Limb (tissue), 2 donors: ENCODE measurements around the gene ADGRL1.
"Not testable (repeated sequence)": the region's sequence is repeated elsewhere in the genome, so short reads cannot be mapped to it uniquely, and the experiment has no call there.

Experiments used
- DNase-seq, 2 donors: peaks; one replicate each; pipeline ENCODE4 v3.0.0-alpha.2; 2016; ENCODE audit errors: extremely low spot score in 2 of 2

ADGRL1 gene

GRCh38 chr19:14218620-14219330, 12.8 kb upstream of the ADGRL1 start:
- no peak for DNase-seq

DNA sequence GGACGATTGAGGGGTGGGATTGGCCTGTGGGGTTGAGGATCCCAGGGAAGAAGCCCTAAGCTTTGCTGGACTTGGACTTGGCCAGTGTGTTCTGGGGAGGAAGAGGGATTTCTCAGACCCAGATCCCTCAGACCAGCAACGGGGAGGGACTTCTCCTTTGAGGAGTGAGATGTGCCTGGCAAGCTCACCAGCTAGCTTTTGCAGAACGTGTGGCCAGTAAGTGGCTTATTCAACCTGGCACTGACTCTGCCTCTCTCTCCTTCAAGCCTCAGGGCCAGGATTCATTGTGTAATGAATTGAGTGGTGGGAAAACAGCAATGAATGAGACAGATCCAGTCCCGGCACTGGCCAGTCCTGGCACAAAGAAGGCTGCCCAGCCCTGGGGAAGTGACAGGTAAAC, 11.9 kb upstream of the ADGRL1 start:
- DNase-seq: not testable (repeated sequence)

- DNase-seq: no peak
These were observed 8.6 kb upstream of the ADGRL1 start for GRCh38 chr19:14214580-14214979.

DNA sequence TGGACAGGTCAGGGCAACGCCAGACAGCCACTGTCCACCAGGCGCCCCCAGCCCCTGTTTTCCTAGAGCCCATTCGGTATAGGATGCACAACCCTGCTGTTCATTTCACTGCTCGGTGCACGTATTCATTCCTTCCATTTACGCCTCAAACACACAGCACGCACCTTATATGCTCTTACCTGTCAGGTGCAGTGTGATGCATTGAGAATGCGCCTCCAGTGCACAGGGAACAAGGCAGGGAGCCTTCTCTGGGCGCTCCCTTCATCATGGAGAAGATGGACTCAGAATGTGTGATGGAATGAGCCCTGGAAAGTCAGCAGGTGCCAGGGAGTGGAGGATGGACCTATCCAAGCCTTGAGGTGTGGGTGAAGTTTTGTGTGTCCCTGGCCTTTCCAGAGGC, 4.2 kb upstream of the ADGRL1 start:
- DNase-seq: not testable (repeated sequence)

DNA sequence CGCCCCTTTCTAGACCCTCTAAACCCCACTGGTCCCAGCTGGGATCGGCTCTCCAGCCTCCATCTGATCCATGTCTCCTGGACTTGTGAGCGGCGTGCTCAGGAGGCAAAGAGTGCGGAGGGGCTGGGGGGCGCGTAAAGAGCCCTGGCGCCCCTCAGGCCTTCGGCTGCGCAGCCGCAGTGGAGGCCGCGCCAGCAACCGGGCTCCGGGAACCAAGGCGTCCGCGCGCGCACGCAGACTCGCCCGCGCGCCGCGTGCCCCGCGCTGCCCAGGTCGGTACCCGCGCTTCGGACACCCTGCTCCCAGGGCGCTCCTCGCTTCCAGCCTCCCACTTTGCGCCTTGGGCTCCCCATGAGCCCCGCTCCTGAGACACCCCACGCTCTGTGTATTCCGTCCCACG, 3.4 kb upstream of the ADGRL1 start:
- DNase-seq: peak in 1 of 2 donors; percentile 71

DNA sequence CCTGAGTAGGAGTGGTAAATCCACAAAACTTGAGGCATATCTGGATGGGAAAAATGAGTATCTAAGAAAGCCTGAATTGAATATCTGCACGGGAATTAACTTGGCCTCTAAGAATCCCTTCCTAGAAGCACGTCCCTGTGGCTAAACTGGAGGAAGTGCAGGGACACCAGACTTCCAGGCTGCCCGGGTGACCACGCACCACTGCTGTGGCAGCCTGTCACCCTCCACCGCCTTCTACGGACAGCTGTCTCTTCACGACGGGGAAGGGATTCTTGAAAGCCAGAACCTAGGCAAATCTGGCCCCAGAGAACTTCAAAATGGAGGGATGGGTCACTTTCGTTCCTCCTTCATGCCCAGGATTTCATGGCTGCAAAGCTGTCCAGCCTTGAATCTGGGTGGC, 2.5 kb upstream of the ADGRL1 start:
- DNase-seq: not testable (repeated sequence)

GRCh38 chr19:14207796-14208195, 1.8 kb upstream of the ADGRL1 start:
- peak in 1 of 2 donors; percentile 71 for DNase-seq

DNA sequence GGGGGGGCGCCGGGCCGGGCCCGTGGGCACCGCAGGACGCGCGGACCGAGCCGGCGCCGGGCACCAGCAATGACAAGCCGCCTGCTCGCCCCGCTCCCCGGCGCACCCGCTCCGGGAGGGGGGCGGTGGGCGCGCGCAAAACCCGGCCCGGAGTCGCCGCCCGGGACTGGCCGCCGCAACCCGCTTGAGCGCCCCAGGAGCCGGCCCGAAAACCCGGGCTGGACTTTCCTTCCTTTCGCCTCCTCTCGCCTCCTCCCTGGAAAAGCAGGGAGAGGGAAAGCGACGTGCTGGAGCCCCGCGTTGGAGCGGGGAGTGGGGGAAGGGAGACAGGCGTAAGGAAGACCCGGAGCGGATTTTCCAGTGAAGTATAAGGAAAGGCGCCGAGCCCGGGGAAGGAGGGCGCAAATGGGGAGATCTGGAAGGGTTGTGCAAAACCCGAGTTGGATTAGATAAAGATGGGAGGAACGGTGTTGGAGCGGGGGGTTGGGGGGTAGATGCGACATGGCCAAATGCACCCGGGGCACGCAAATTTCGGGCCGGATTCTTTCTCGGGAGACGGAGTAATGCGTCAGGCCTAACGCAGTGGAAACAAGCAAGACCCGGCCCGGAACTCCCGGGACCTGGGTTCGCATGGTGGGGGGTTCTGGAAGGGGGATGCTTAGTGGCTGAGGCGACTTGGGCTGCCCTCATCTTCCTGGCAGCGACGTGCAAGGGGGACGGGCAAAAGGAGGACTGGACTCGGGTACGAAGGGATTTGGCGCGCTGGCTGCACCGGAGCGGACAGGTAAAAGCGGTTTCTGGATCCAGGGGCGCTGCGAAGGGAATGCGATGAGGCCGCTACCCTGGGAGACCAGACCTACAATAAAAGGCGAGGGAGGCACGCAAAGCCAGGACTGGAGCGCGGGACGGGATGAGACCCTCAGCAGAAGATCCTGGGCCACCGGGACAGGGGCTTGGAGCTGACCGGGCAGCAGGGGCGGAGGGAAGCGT, 1.1 kb upstream of the ADGRL1 start:
- DNase-seq: peak; percentile 95 to 100

- peak in 1 of 2 donors; percentile 65 for DNase-seq
These were observed 339 bp upstream of the ADGRL1 start for GRCh38 chr19:14206308-14206707.

DNA sequence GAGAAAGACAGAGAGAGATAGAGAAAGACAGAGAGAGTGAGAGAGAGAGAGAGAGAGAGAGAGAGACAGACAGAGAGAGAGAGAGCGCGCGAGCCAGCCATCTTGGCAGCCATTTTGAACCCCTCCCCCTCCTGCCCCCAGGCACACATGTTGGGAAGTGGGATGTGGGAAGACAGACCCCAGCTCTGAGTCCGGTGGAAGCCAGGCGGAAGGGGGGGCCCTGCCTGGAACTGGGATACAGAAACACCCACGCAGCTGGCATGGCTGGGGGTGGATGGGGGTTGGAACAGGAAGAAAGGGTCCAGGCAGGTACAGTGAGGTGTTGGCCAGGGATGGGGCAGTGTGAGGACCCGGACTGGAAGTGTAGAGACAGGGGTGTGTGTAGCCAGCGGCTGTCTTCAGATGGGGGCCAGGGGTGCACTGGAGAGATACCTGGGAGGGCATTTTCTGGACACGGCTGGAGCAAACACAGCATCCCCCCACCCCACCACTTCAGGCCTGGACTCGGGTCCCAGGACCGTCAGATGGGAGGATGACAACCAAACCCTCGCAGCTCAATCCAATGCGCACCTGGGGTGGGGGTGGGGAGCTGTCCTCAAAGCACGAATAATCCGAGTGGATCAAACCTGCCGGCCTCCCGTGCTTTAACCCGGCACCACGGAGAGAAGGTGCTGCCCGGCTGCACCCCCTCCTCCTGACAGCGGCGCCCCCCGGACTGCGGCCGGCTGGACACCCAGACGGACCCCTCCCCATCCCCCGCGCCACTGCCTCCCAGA, 1.1 kb downstream of the ADGRL1 start:
- peak in 1 of 2 donors; percentile 67 for DNase-seq

DNA sequence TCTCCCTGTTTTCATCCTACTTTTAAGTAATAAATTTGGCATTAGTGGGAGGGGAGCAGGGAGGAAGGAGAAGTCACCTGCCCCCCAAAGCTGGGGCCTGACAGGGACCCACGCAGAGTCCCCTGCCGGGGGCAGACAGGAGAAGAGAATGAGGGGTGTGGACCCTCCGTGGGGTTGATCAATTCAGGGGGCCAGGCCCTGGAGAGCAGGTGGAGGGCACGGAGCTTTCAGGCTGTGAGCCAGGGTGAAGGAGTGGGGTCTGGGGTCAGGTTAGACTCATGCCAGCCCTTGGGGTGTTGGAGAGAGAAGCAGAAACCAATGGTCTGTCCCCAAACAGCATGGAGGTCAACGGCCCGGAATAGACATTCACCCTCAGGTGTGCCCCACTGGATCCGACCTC, 1.8 kb downstream of the ADGRL1 start:
- not testable (repeated sequence) for DNase-seq

DNA sequence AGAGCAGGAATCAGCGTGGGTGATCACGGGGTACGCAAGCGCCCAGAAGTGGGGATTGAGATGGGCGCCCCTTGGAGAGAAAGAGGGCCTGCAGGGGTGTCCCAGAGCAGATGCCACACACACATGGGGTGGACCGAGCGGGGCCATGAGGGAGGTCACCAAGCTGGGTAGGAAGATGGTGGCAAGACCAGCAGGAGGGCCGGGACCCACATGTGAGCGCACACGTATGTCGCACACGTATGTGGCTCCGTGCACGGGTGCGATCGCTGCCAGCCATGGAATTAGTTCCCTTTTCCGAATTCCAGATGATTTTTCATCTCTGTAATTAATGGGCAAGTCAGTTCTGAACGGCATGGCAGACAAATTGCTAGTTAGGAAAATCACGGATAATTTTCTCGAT, 2.2 kb downstream of the ADGRL1 start:
- not testable (repeated sequence) for DNase-seq

- DNase-seq: no peak
These were observed 2.8 kb downstream of the ADGRL1 start for GRCh38 chr19:14203177-14203576.

GRCh38 chr19:14201481-14201880, 4.5 kb downstream of the ADGRL1 start:
- not testable (repeated sequence) for DNase-seq

- DNase-seq: not testable (repeated sequence)
These were observed 5.7 kb downstream of the ADGRL1 start for GRCh38 chr19:14200147-14200841.

DNA sequence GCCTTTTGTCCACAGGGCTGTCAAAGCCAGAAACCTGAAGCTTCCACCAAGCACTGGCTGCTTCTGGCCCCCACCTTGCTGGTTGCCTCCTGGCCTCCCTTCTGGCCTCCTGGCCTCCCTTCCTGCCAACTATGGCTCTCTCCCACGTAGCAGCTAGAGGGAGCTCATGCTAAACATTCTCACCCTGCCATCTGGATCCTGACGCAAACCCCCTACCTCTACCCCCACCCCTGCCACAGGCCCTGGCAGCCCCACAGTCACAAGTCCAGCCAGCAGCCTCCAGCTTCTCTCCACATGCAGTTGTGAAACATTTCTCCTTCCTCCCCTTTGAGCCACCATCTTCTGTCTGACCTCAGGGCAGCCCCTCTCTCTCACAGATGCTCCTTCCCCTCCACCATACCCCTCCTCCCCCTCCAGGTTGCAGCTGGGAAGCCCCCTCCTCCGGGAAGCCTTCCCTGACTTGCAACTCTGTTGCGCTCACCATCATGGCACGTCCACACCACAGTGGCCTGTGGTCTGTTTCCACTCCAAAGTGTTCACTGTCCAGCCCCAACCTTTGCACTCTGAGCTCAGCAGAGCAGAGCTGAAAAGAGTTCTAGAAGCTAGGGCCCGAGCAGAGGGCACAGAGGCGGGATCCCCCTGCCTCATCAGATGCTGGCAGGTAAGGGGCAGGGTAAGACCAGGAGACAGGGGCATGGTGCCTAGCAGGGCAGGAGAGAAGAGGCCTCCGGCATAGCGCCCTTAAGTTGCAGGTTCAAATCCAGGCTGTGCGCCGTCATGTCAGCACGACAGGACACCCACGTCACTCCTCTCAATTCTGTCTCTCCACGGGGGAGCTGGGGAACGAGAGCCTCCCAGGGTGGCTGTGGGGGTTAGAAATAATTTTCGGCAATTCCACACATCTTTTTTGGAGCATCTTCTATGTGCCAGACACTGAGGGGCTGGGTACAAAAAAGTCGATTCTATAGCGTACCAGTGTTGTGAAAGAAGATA, 7.3 kb downstream of the ADGRL1 start:
- no peak for DNase-seq

DNA sequence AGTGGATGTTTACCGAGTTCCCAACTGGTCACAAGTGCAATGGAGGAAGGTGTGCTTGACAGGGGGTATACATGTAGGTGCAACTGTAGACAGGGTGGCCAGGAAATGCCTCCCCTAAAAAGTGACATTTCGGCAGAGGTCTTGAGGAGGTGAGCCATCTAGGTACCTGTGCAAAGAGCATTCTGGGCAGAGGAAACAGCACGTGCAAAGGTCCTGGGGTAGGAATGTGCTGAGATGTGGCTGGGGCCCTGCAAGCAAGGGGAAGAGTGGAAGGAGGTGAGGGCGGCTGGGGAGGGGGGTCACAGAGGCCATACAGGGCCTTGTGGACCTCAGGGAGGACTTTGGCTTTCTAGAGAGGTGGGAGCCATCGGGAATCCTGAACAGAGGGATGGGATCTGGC, 8.1 kb downstream of the ADGRL1 start:
- no peak for DNase-seq

GRCh38 chr19:14197288-14197687, 8.7 kb downstream of the ADGRL1 start:
- not testable (repeated sequence) for DNase-seq

DNA sequence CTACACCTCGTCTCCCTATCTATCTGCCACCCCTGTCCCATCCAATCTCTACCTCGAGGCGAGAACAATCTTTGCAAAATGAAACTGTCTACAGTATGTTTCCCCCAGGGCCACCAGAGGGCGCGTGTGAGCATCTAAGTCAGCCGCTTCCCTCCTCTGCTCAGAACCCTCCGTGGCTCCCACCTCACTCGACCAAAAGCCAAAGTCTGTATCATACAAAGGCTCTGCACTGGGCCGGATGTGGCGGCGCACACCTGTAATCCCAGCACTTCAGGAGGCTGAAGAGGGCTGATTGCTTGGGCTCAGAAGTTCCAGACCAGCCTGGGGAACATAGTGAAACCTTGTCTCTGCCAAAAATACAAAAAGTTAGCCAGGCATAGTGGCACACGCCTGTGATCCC, 9.9 kb downstream of the ADGRL1 start:
- DNase-seq: peak; percentile 42 to 72

GRCh38 chr19:14195216-14195615, 10.8 kb downstream of the ADGRL1 start:
- not testable (repeated sequence) for DNase-seq
